Vagina (tissue), 2 donors: ENCODE data around the gene RNF227. TPM values are rescaled to one million over a fixed set of nuclear protein-coding genes. Genes with fewer than 3 reads are reported as not detected.

Source experiments
- DNase-seq, 2 donors: peaks; one replicate each; pipeline ENCODE4 v3.0.0-alpha.2; 2017; ENCODE audit errors: extremely low spot score in 2 of 2
- H3K27ac ChIP-seq: fragments of 200-600 bp; sonication (generic); one replicate; pipeline ENCODE4 v1.5.1; 2019
- H3K27me3 ChIP-seq: fragments of 200-600 bp; sonication (generic); one replicate; pipeline ENCODE4 v1.5.1; 2019
- H3K36me3 ChIP-seq, 2 donors: fragments of 200-600 bp; sonication (generic); one replicate each; pipeline ENCODE4 v1.5.1; 2017 to 2019
- H3K4me1 ChIP-seq: fragments of 200-600 bp; sonication (generic); one replicate; pipeline ENCODE4 v1.5.1; 2019
- H3K4me3 ChIP-seq, 2 donors: fragments of 200-600 bp; sonication (generic); 1 replicate in 1 of 2; 2 replicates in 1 of 2; pipeline ENCODE4 v1.5.1; 2016 to 2019
- H3K9me3 ChIP-seq: fragments of 200-600 bp; sonication (generic); one replicate; pipeline ENCODE4 v1.5.1; 2019
- CTCF ChIP-seq, 3 experiments: fragments of 450-650 bp in 2 of 3; fragments of 200-600 bp in 1 of 3; sonication (generic) in 1 of 3; IDR thresholded peaks; one replicate each; pipeline ENCODE4 v1.5.1; 2017 to 2019; ENCODE audit warnings: antibody characterized with exemption in 3 of 3, mild to moderate bottlenecking in 2 of 3, moderate library complexity in 2 of 3
- POLR2A ChIP-seq, 2 donors: fragments of 450-650 bp; IDR thresholded peaks; one replicate each; pipeline ENCODE4 v1.6.1; 2017; ENCODE audit warnings: antibody characterized with exemption in 2 of 2, mild to moderate bottlenecking in 2 of 2, moderate library complexity in 2 of 2
- POLR2AphosphoS5 ChIP-seq, 2 donors: sonication (generic); formaldehyde crosslinking; IDR thresholded peaks; one replicate each; pipeline ENCODE4 v1.9.0; 2017; ENCODE audit warnings: antibody characterized with exemption in 2 of 2, mild to moderate bottlenecking in 2 of 2, low read depth in 1 of 2; ENCODE audit not compliant: insufficient read depth in 1 of 2
- intact Hi-C: fragments of 100-400 bp; cut with DNase I; formaldehyde crosslinking; loops from one replicate; pipeline ENCODE4 v1.15.1; 2023
- total RNA-seq: library from RNA; depleted of rRNA; stranded (reverse); fragments of >200 nt; gene quantifications from one replicate; pipeline ENCODE4 v1.2.3, GENCODE V29; 2016

RNF227 gene
- total RNA-seq, 1 donor from 2014 or later, result 2.9 TPM

GRCh38 chr17:7897773-7898172 lies 18.3 kb downstream of the RNF227 start:
- H3K27me3 ChIP-seq, result no peaks in the 10 kb centered on the region
- no peaks in the 10 kb centered on the region for H3K9me3 ChIP-seq
- DNase-seq, result no peak
- H3K36me3 ChIP-seq, result peaks cover 0 to 96% of the 10 kb centered on the region in 2 donors
- H3K27ac ChIP-seq, result no peak overlapping the region
- TF ChIP-seq CTCF (IDR thresholded peaks at IDR 0.05) (peak in 1 of 3 experiments; percentile 27), POLR2AphosphoS5 (IDR thresholded peaks at IDR 0.05; ENCODE audit: insufficient read depth in 1 of 2, low read depth in 1 of 2) (no peak)
- H3K4me3 ChIP-seq, result no peak overlapping the region
- intact Hi-C loops, result no loop called here
- no peaks in the 10 kb centered on the region for H3K4me1 ChIP-seq

GRCh38 chr17:7897090-7897489 lies 19.0 kb downstream of the RNF227 start:
- intact Hi-C loops, result no loop called here
- H3K27ac ChIP-seq, result no peak overlapping the region
- TF ChIP-seq POLR2A (IDR thresholded peaks at IDR 0.05) (no peak), CTCF (IDR thresholded peaks at IDR 0.05) (no peak), POLR2AphosphoS5 (IDR thresholded peaks at IDR 0.05; ENCODE audit: insufficient read depth in 1 of 2, low read depth in 1 of 2) (no peak)
- no peak for DNase-seq
- no peak overlapping the region for H3K4me3 ChIP-seq
- no peaks in the 10 kb centered on the region for H3K9me3 ChIP-seq
- no peaks in the 10 kb centered on the region for H3K4me1 ChIP-seq
- H3K27me3 ChIP-seq, result no peaks in the 10 kb centered on the region
- H3K36me3 ChIP-seq, result peaks cover 0 to 94% of the 10 kb centered on the region in 2 donors

- intact Hi-C loops, result no loop called here
- DNase-seq, result no peak
- no peaks in the 10 kb centered on the region for H3K27me3 ChIP-seq
- H3K4me1 ChIP-seq, result peaks cover 3% of the 10 kb centered on the region
- no peaks in the 10 kb centered on the region for H3K9me3 ChIP-seq
- H3K36me3 ChIP-seq, result peaks cover 0 to 88% of the 10 kb centered on the region in 2 donors
- no peak overlapping the region for H3K4me3 ChIP-seq
- TF ChIP-seq POLR2AphosphoS5 (IDR thresholded peaks at IDR 0.05; ENCODE audit: insufficient read depth in 1 of 2, low read depth in 1 of 2), result no peak
- TF ChIP-seq CTCF (IDR thresholded peaks at IDR 0.05), result no peak
- TF ChIP-seq POLR2A (IDR thresholded peaks at IDR 0.05), result no peak
- no peak overlapping the region for H3K27ac ChIP-seq
Measured at GRCh38 chr17:7894866-7895265, 21.2 kb downstream of the RNF227 start.

- Histone ChIP-seq H3K27me3 (no peaks in the 10 kb centered on the region), H3K27ac (no peak overlapping the region), H3K36me3 (peaks cover 0 to 81% of the 10 kb centered on the region in 2 donors), H3K9me3 (no peaks in the 10 kb centered on the region), H3K4me3 (no peak overlapping the region), H3K4me1 (peaks cover 10% of the 10 kb centered on the region)
- TF ChIP-seq POLR2A (IDR thresholded peaks at IDR 0.05) (no peak), POLR2AphosphoS5 (IDR thresholded peaks at IDR 0.05; ENCODE audit: insufficient read depth in 1 of 2, low read depth in 1 of 2) (no peak), CTCF (IDR thresholded peaks at IDR 0.05) (no peak)
- intact Hi-C loops, result no loop called here
- no peak for DNase-seq
Measured at GRCh38 chr17:7894226-7894625, 21.9 kb downstream of the RNF227 start.

GRCh38 chr17:7893187-7893880 lies 22.8 kb downstream of the RNF227 start:
- Histone ChIP-seq H3K4me1 (peaks cover 19% of the 10 kb centered on the region), H3K27ac (no peak overlapping the region), H3K9me3 (no peaks in the 10 kb centered on the region), H3K4me3 (no peak overlapping the region), H3K27me3 (no peaks in the 10 kb centered on the region), H3K36me3 (peaks cover 0 to 72% of the 10 kb centered on the region in 2 donors)
- peak in 1 of 2 donors; percentile 22 for DNase-seq
- intact Hi-C loops, result no loop called here
- TF ChIP-seq POLR2A (IDR thresholded peaks at IDR 0.05), result no peak
- TF ChIP-seq POLR2AphosphoS5 (IDR thresholded peaks at IDR 0.05; ENCODE audit: insufficient read depth in 1 of 2, low read depth in 1 of 2), result no peak
- no peak for TF ChIP-seq CTCF (IDR thresholded peaks at IDR 0.05)
